ENCODE data around the gene LRP1B.

LRP1B gene

GRCh38 chr2:141499123-141499522 lies 631.7 kb downstream of the LRP1B start:
- no peak for DNase-seq

GRCh38 chr2:141498561-141498960 lies 632.3 kb downstream of the LRP1B start:
- no peak for DNase-seq

GRCh38 chr2:141497272-141497671 lies 633.5 kb downstream of the LRP1B start:
- no peak for DNase-seq

GRCh38 chr2:141496810-141497209 lies 634.0 kb downstream of the LRP1B start:
- no peak for DNase-seq

- no peak for DNase-seq
These were observed 636.9 kb downstream of the LRP1B start for GRCh38 chr2:141493936-141494335.

GRCh38 chr2:141492816-141493215 lies 638.0 kb downstream of the LRP1B start:
- no peak for DNase-seq

GRCh38 chr2:141490886-141491285 lies 639.9 kb downstream of the LRP1B start:
- no peak for DNase-seq

- DNase-seq: no peak
These were observed 648.1 kb downstream of the LRP1B start for GRCh38 chr2:141482697-141483096.

- no peak for DNase-seq
These were observed 655.0 kb downstream of the LRP1B start for GRCh38 chr2:141475801-141476200.

GRCh38 chr2:141468761-141469160 lies 662.1 kb downstream of the LRP1B start:
- DNase-seq: no peak

GRCh38 chr2:141467331-141467730 lies 663.5 kb downstream of the LRP1B start:
- no peak for DNase-seq

- DNase-seq: no peak
These were observed 665.8 kb downstream of the LRP1B start for GRCh38 chr2:141464995-141465394.

- no peak for DNase-seq
These were observed 672.5 kb downstream of the LRP1B start for GRCh38 chr2:141458351-141458750.

- no peak for DNase-seq
These were observed 674.9 kb downstream of the LRP1B start for GRCh38 chr2:141455877-141456276.

GRCh38 chr2:141455211-141455826 lies 675.5 kb downstream of the LRP1B start:
- DNase-seq: no peak

GRCh38 chr2:141440072-141440635 lies 690.7 kb downstream of the LRP1B start:
- no peak for DNase-seq

- DNase-seq: no peak
These were observed 691.3 kb downstream of the LRP1B start for GRCh38 chr2:141439524-141439923.

GRCh38 chr2:141438536-141438935 lies 692.3 kb downstream of the LRP1B start:
- DNase-seq: no peak

GRCh38 chr2:141437521-141437920 lies 693.3 kb downstream of the LRP1B start:
- no peak for DNase-seq

- DNase-seq: no peak
These were observed 707.7 kb downstream of the LRP1B start for GRCh38 chr2:141423124-141423523.

GRCh38 chr2:141417246-141417797 lies 713.5 kb downstream of the LRP1B start:
- no peak for DNase-seq

- DNase-seq: no peak
These were observed 719.4 kb downstream of the LRP1B start for GRCh38 chr2:141411419-141411818.

GRCh38 chr2:141399270-141399669 lies 731.5 kb downstream of the LRP1B start:
- DNase-seq: no peak

- no peak for DNase-seq
These were observed 737.6 kb downstream of the LRP1B start for GRCh38 chr2:141393214-141393545.
